ENCODE data around the gene ENHO.

ENHO gene

GRCh38 chr9:34549407-34549732 is 26.6 kb upstream of the ENHO start:
- in situ Hi-C loops (cut with HindIII; ENCODE audit: low sequenced_read_pairs) = no loop called here
- DNase-seq (ENCODE audit: low read depth, low spot score) = no peak
- TF ChIP-seq, protein P1, sequence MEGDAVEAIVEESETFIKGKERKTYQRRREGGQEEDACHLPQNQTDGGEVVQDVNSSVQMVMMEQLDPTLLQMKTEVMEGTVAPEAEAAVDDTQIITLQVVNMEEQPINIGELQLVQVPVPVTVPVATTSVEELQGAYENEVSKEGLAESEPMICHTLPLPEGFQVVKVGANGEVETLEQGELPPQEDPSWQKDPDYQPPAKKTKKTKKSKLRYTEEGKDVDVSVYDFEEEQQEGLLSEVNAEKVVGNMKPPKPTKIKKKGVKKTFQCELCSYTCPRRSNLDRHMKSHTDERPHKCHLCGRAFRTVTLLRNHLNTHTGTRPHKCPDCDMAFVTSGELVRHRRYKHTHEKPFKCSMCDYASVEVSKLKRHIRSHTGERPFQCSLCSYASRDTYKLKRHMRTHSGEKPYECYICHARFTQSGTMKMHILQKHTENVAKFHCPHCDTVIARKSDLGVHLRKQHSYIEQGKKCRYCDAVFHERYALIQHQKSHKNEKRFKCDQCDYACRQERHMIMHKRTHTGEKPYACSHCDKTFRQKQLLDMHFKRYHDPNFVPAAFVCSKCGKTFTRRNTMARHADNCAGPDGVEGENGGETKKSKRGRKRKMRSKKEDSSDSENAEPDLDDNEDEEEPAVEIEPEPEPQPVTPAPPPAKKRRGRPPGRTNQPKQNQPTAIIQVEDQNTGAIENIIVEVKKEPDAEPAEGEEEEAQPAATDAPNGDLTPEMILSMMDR (IDR thresholded peaks at IDR 0.05; ENCODE audit: low read depth, low read length) = no peak
- H3K4me3 ChIP-seq (ENCODE audit: low read depth, low read length) = no peak overlapping the region

DNA sequence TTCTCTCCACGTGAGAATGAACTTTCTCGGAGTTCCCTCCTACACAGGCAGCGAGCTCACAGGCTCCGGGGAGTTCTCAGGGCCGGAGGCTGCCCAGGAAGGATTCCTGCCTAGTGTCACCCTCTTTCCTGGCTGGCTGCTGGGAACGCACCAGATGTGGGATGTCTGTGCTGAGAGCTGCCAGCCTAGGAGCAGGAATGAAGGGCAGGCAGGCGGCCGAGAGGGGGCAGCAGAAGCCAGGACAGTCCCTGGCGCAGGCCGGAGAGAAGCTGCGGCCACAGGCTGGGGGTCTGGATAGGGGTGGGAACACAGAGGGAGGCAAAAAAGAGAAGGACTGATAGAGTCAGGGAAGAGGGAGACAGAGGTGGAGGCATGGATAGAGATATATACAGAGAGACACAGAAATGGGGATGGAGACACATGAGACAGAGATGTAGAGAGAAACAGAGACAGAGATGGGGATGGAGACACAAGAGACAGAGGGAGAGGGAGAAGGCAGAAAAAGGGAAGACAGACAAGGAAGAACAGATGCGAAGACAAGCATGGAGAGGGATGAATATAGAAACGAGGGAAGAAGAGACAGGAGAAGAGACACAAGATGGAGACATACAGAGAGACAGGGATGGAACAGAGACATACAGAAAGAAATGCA is 25.3 kb upstream of the ENHO start:
- in situ Hi-C loops (cut with HindIII; ENCODE audit: low sequenced_read_pairs) = no loop called here
- DNase-seq (ENCODE audit: low read depth, low spot score) = peak; percentile 32
- TF ChIP-seq, protein P1 (IDR thresholded peaks at IDR 0.05; ENCODE audit: low read depth, low read length) = peak; percentile 94
- H3K4me3 ChIP-seq (ENCODE audit: low read depth, low read length) = no peak overlapping the region

GRCh38 chr9:34546834-34547827 is 24.3 kb upstream of the ENHO start:
- peak; percentile 67 for DNase-seq (ENCODE audit: low read depth, low spot score)
- in situ Hi-C loops (cut with HindIII; ENCODE audit: low sequenced_read_pairs) = no loop called here
- TF ChIP-seq, protein P1 (IDR thresholded peaks at IDR 0.05; ENCODE audit: low read depth, low read length) = peak; percentile 83
- H3K4me3 ChIP-seq (ENCODE audit: low read depth, low read length) = no peak overlapping the region

DNA sequence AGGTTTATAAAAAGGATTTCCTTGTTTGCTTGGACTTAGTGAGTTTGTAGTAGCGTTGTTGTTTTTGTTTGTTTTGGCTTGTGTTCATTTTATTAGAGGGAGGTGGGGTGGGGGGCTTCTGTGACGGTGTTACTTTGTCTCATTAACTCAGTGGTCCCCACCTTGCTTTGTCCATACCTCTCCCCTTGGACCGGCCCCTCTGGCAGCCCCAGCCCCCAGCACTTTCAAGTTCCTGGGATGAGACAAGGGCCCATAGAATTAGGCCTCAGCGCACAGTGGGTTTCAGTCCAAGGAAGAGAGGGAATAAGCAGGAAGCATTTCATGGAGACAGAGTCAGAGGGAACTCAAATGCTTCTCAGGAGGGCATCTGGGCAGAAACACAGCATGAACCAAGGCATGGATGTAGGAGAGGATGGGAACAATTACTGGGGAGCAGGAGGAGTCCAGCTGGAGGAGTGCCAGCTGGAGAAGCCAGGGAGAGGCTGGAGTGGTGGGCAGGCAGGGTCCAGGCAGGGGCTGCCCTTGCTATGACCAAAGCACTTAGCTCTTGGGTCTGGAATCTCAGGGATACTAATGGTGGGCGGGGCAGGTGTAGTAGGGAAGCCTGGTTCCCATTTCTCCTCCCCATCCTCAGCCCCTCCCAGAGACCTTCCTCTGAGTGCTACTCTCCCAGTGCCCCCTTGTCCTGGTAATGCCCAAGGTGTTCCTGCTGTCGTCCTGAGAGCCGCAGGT is 23.5 kb upstream of the ENHO start:
- no peak overlapping the region for H3K4me3 ChIP-seq (ENCODE audit: low read depth, low read length)
- no peak for DNase-seq (ENCODE audit: low read depth, low spot score)
- TF ChIP-seq, protein P1 (IDR thresholded peaks at IDR 0.05; ENCODE audit: low read depth, low read length) = no peak
- in situ Hi-C loops (cut with HindIII; ENCODE audit: low sequenced_read_pairs) = no loop called here

- in situ Hi-C loops (cut with HindIII; ENCODE audit: low sequenced_read_pairs) = no loop called here
- TF ChIP-seq, protein P1 (IDR thresholded peaks at IDR 0.05; ENCODE audit: low read depth, low read length) = no peak
Measured at GRCh38 chr9:34545497-34545896, 22.7 kb upstream of the ENHO start.

DNA sequence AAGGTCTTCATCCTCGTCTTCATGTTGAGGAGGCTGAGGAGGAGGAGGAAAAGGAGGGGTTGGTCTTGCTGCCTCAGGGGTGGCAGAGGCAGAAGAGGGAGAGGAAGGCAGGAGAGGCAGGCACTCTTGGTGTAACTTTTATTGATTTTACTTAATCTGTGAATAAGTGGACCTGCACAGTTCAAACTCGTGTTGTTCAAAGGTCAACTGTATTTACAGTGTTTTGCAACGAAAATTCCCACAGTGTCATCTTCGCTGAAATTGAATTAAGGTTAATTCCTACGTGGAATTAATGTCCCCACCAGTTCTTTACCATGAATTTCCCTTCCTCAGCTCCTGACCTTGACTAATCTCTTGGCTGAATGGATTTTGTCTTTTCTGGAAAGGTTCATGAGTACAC is 21.2 kb upstream of the ENHO start:
- DNase-seq (ENCODE audit: low read depth, low spot score) = no peak
- H3K4me3 ChIP-seq (ENCODE audit: low read depth, low read length) = no peak overlapping the region
- TF ChIP-seq, protein P1 (IDR thresholded peaks at IDR 0.05; ENCODE audit: low read depth, low read length) = no peak
- in situ Hi-C loops (cut with HindIII; ENCODE audit: low sequenced_read_pairs) = no loop called here

More at GRCh38 chr9:34545497-34545896, 22.7 kb upstream of the ENHO start:
- no peak for DNase-seq (ENCODE audit: low read depth, low spot score)
- H3K4me3 ChIP-seq (ENCODE audit: low read depth, low read length) = no peak overlapping the region

Measured in astrocyte of the spinal cord (primary cell).